Sigmoid colon (tissue), 4 donors: ENCODE data around the gene BSDC1.

Source experiments
- POLR2A ChIP-seq, 2 donors: fragments of 450-650 bp; IDR thresholded peaks; one replicate each; pipeline ENCODE4 v1.6.1; 2016; ENCODE audit warnings: antibody characterized with exemption in 2 of 2, mild to moderate bottlenecking in 2 of 2, moderate library complexity in 2 of 2
- POLR2AphosphoS5 ChIP-seq, 4 donors: sonication (generic); formaldehyde crosslinking; IDR thresholded peaks; one replicate each; pipeline ENCODE4 v1.6.1; 2017; ENCODE audit warnings: antibody characterized with exemption in 4 of 4
- TF ChIP-seq, protein P1 (sequence below), 4 experiments: fragments of 450-650 bp in 3 of 4; fragments of 200-600 bp in 1 of 4; IDR thresholded peaks; one replicate each; pipeline ENCODE4 v1.5.1; 2016 to 2019; ENCODE audit warnings: antibody characterized with exemption in 4 of 4, mild to moderate bottlenecking in 3 of 4, moderate library complexity in 2 of 4

DNA sequence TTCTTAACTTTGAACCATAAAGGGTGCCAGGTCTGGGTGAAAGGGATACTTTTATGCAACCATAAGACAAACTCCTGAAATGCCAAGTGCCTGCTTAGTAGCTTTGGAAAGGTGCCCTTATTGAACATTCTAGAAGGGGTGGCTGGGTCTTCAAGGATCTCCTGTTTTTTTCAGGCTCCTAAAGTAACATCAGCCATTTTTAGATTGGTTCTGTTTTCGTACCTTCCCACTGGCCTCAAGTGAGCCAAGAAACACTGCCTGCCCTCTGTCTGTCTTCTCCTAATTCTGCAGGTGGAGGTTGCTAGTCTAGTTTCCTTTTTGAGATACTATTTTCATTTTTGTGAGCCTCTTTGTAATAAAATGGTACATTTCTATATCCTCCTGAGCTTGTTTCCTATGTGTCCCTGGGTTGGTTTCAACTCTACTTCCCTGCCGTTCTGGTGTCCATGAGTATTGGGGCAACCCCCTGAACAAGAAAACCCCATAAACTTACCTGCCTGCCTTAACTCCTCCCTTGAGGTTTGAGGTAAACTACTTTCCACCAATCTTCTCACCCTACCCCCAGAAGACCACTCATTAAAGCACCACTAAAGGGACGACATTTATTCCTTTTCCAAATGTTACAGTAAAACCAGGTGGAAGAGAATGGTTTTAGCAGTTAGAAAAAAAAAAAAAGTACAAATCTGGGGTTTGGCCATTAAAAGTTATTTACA, 60.8 kb downstream of the BSDC1 start:
- TF ChIP-seq, protein P1, sequence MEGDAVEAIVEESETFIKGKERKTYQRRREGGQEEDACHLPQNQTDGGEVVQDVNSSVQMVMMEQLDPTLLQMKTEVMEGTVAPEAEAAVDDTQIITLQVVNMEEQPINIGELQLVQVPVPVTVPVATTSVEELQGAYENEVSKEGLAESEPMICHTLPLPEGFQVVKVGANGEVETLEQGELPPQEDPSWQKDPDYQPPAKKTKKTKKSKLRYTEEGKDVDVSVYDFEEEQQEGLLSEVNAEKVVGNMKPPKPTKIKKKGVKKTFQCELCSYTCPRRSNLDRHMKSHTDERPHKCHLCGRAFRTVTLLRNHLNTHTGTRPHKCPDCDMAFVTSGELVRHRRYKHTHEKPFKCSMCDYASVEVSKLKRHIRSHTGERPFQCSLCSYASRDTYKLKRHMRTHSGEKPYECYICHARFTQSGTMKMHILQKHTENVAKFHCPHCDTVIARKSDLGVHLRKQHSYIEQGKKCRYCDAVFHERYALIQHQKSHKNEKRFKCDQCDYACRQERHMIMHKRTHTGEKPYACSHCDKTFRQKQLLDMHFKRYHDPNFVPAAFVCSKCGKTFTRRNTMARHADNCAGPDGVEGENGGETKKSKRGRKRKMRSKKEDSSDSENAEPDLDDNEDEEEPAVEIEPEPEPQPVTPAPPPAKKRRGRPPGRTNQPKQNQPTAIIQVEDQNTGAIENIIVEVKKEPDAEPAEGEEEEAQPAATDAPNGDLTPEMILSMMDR (IDR thresholded peaks at IDR 0.05), result no peak
- no peak for TF ChIP-seq POLR2A (IDR thresholded peaks at IDR 0.05)
- no peak for TF ChIP-seq POLR2AphosphoS5 (IDR thresholded peaks at IDR 0.05)
